ENCODE results near the gene KIAA1217.

KIAA1217 gene

GRCh38 chr10:24515481-24515880 lies 306.5 kb downstream of the KIAA1217 start:
- DNase-seq, result no peak

GRCh38 chr10:24518411-24518810 lies 309.5 kb downstream of the KIAA1217 start:
- DNase-seq, result no peak

DNA sequence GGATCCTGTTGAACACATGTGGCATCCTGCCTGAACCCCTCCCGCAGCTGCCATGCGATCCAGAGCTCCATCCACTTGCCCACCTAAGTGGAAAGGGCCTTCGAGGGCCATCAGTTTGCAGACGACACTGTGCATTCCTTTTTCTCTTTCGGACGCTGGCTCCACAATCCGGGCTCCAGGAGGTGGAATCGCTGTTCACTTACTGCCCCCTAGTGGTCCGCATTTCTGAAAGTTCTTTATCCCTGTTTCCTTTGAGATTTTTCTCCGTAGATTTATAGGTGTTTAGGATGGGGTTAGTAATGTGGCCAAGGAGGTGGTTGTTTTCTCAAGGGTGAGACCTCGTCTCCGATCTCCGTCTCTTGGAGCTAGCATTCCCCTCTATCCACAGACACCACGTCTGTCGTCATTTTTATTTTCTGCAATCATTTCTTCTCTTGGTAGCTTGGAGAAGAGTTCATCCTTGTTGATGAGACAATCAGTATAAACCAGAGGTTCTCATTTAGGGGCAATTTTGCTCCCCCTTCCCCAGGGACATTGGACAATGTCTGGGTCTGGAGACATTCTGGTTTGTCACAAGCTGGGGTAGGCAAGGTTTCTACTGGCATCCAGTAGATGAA lies 310.2 kb downstream of the KIAA1217 start:
- no peak for DNase-seq

DNA sequence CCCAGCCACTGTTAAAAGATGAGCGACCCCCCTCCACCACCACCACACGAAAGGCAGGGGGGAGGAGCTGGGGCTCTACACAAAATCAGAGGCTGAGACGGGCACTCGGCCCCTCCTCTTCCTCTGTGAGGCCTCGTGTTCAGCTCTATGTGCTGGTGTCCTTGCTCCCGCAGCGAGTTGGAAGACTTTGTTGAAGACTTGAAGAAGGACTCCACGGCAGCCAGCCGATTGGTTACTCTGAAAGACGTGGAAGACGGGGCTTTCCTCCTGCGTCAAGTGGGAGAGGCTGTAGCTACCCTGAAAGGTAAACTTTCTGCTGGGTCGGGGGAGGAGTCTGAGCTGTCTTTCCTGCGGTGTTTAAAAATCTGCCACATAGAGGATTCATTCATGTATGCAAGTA lies 311.0 kb downstream of the KIAA1217 start:
- peak; percentile 14 for DNase-seq

GRCh38 chr10:24524314-24524713 lies 315.4 kb downstream of the KIAA1217 start:
- DNase-seq, result no peak

DNA sequence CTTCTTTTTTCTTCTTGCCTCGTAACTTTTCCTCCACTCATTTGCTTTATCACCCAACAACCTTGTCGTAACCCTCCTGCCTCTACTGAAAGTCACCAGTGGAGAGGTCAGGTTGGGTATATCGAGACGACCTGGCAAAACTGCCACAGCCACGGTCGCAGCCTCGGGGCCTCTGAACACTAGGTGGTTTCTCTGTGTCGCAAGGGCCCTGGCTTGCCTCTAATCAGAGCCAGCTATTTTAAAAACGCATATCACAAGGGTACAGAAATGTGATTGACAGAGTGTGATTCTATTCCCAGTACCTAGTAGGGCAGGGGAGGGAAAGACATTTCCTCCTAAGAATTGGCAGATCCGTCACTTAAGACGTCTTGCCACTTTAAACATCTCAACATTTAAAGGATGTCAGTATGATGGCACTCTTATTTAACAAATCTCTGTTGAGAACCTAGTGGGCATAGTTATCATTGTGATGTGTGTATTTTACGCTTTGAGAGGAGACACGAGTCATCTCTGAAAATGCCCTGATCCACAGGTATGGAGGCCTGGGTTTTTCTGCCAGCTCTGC lies 317.2 kb downstream of the KIAA1217 start:
- DNase-seq, result no peak

- DNase-seq, result no peak
Measured at GRCh38 chr10:24528946-24529345, 320.0 kb downstream of the KIAA1217 start.

GRCh38 chr10:24531439-24531838 lies 322.5 kb downstream of the KIAA1217 start:
- no peak for DNase-seq

- no peak for DNase-seq
Measured at GRCh38 chr10:24533981-24534380, 325.0 kb downstream of the KIAA1217 start.

GRCh38 chr10:24536636-24537035 lies 327.7 kb downstream of the KIAA1217 start:
- no peak for DNase-seq

- DNase-seq, result no peak
Measured at GRCh38 chr10:24541239-24541753, 332.4 kb downstream of the KIAA1217 start.

GRCh38 chr10:24542314-24543270 lies 333.7 kb downstream of the KIAA1217 start:
- DNase-seq, result no peak

DNA sequence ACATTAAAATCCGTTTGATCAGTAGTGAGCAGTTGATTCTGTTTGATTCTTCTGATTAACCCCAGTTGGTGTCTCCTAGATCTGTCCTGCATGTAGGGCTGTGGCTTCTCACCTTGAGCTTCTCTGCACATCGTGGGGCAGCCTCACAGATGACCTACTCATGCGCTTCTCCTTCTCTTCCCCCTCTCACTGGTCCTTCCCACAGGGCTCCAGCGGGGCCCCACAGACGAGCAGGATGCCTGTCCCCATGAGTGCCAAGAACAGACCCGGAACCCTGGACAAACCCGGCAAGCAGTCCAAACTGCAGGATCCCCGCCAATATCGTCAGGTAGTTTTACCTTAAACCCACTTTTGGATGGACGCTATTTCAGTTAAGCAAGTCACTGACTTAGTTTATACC lies 335.8 kb downstream of the KIAA1217 start:
- no peak for DNase-seq

- DNase-seq, result no peak
Measured at GRCh38 chr10:24545585-24545984, 336.6 kb downstream of the KIAA1217 start.

DNA sequence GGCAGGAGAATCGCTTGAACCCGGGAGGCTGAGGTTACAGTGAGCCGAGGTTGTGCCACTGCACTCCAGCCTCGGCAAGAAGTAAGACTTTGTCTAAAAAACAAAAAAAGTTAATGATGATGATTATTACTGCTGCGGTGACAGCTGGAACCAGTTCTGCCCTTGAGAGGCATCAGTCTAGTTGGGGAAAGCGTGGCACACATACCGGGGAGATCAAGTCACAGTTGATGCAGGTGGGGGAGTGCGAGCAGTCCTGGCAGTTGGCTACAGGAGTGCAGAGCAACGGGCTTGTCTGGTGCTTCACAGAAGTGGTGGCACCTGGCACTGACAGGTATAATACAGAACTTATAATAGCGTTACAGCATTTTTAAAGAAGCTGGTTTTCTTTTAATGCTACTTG lies 341.7 kb downstream of the KIAA1217 start:
- no peak for DNase-seq

DNA sequence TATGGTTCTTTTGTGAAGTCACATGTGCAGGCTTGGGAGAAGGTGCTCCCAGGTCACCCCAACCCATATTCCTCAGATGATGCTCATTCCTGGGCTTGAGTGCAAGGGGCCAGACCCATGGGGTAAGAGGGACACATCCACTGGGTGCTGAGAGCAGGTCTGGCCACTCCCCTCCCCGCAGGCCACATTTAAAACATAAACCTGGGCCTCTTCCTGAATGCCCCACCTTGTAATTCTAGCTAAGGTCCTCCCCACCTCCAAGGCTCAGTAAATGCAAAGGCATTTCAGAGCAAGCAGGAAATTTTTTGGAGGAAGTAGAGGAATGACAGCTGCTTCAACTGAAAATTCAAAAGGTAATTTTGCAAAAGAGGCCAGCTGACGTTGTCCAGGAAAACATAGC lies 342.2 kb downstream of the KIAA1217 start:
- DNase-seq, result no peak

- DNase-seq, result no peak
Measured at GRCh38 chr10:24552346-24553016, 343.5 kb downstream of the KIAA1217 start.

DNA sequence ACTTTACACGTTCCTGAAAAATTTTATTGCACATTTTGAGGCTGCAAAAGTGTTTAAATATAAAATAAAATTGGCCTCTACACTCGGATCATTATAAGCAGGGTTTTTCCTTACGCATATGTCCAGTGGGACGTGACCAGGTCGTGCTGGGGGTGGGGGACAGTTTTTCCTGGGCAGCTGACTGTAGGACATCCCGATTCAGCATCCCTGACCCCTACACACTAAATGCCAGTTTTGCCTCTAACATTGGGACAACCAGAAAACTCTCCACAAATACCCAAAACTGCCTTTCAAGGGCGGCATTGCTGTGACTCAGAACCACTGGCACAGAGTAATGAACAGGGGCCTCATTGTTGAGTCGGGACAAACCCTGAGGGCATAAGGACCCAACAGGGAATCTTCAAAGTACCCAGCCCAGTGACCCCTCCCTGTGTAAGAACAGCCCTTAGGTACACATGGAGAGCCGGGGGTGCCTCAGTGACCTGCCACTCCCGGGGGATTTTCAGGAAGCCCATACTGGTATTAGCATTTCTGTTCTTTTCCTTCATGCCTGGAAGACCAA lies 344.2 kb downstream of the KIAA1217 start:
- DNase-seq, result no peak

- no peak for DNase-seq
Measured at GRCh38 chr10:24554036-24554435, 345.1 kb downstream of the KIAA1217 start.

- DNase-seq, result no peak
Measured at GRCh38 chr10:24556126-24556749, 347.3 kb downstream of the KIAA1217 start.

DNA sequence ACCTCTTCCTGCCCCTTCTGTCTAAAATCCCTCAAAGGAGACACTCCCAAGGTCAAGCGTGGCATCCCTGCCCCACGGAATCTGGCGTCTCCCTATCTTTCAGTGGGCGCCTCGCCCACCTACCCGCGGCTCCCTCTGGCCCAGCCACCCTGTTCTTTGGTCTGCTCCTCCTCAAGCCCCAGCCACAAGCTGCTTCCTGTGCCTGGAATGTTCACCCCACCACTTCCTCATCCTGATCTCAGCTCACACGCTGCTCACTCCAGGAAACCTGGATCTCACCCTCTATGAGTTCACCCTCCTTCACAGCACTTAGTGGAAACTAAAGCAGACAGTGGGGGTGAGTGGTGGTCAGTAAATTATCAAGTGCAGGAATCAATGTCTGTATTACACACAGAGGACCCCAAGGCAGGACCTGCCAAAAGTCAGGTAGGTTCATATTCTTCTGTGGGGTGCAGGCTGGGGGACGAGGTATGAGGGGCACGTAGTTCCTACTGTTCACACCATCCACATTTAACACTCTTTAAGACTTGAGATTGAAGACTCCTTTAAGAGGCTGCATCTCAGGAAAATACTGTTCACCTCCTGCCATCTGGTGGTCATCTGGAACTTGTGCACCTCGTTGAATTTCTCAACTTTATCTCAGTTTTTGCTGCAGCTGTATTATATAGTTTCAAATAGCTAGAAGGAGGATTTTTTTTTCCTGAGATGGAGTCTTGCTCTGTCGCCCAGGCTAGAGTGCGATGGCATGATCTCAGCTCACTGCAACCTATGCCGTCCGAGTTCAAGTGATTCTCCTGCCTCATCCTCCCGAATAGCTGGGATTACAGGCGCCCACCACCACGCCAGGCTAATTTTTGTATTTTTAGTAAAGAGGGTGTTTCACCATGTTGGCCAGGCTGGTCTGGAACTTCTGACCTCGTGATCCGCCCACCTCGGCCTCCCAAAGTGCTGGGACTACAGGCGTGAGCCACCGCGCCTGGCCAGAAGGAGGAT lies 348.1 kb downstream of the KIAA1217 start:
- no peak for DNase-seq
